K562 (cell line): Measurements from ENCODE around the gene IMMP2L. TPM values are rescaled to one million over a fixed set of nuclear protein-coding genes. Genes with fewer than 3 reads are reported as not detected.

Experiments used
- ATAC-seq: fragments of 200-7000 bp; cut with Tn5 transposase; 3 replicates; pipeline ENCODE4 v1.9.1; 2020; ENCODE audit warnings: moderate library complexity
- BruUV-seq: library from RNA; stranded (reverse); fragments of 400-500 nt; replicated peaks from 2 replicates; lab custom pipeline; 2021; lab: Mats Ljungman, UMichigan
- CTCF ChIA-PET: fragments of 300-600 bp; formaldehyde crosslinking; extraction: SDS; loops from one replicate; lab custom pipeline; 2021; ENCODE audit warnings: low intra/inter-chr PET ratio; lab: Yijun Ruan, JAX
- POLR2A ChIA-PET: fragments of 300-600, 350-650 bp; sonication (Branson Sonifier 250); formaldehyde crosslinking; extraction: SDS; loops from one replicate; lab custom pipeline; 2021; ENCODE audit warnings: antibody characterized with exemption, inconsistent platforms; lab: Yijun Ruan, JAX
- DNase-seq, 4 experiments: peaks; one replicate each; pipeline versions ENCODE4 v3.0.0 to v3.0.0-alpha.2; 2011 to 2018; ENCODE audit warnings: low spot score in 3 of 4, mixed read lengths in 3 of 4; ENCODE audit errors: extremely low read depth in 1 of 4
- FAIRE-seq: peaks from 2 replicates; lab custom pipeline; 2011; peaks lifted over from hg19 to GRCh38; lab: Jason Lieb, UNC
- H2AFZ ChIP-seq: 2 replicates; pipeline ENCODE4 v1.6.0; 2011; ENCODE audit warnings: low read depth, low read length, control low read depth, inconsistent platforms
- H3K27ac ChIP-seq: fragments of 200-600 bp; 3 replicates; pipeline ENCODE4 v1.8.0; 2011; ENCODE audit warnings: low read depth, mild to moderate bottlenecking, control low read depth, inconsistent platforms, low read length, moderate library complexity, mixed read lengths; ENCODE audit errors: extremely low read depth
- H3K27me3 ChIP-seq, 2 experiments: fragments of 300-600 bp in 1 of 2; 2 replicates in 1 of 2; 3 replicates in 1 of 2; pipeline versions ENCODE4 v1.6.0 to v1.8.0; 2011; ENCODE audit warnings: inconsistent platforms in 2 of 2, low read length in 2 of 2, mild to moderate bottlenecking in 1 of 2, mixed read lengths in 1 of 2, moderate library complexity in 1 of 2; ENCODE audit not compliant: control insufficient read depth in 2 of 2, insufficient read depth in 2 of 2
- H3K36me3 ChIP-seq: fragments of 300-600 bp; 3 replicates; pipeline ENCODE4 v1.8.0; 2011; ENCODE audit warnings: mild to moderate bottlenecking, low read length, inconsistent platforms; ENCODE audit not compliant: control insufficient read depth, insufficient read depth
- H3K4me1 ChIP-seq, 2 experiments: fragments of 200-600 bp in 1 of 2; replicated peaks in 1 of 2; 2 replicates in 1 of 2; 3 replicates in 1 of 2; pipeline versions ENCODE4 v1.5.1 to v1.8.0; 2011; ENCODE audit warnings: inconsistent platforms in 2 of 2, low read length in 2 of 2, mild to moderate bottlenecking in 1 of 2, mixed read lengths in 1 of 2, moderate library complexity in 1 of 2; ENCODE audit not compliant: control insufficient read depth in 2 of 2, insufficient read depth in 2 of 2
- H3K4me2 ChIP-seq: 2 replicates; pipeline ENCODE4 v1.6.1; 2011; ENCODE audit warnings: low read length, control low read depth, inconsistent platforms, mixed read lengths; ENCODE audit not compliant: insufficient read depth
- H3K4me3 ChIP-seq: fragments of 200-600 bp; sonication (generic), shearing (Covaris generic); 2 replicates; pipeline ENCODE4 v1.5.1; 2016; ENCODE audit warnings: control low read depth, inconsistent platforms
- H3K79me2 ChIP-seq: fragments of 200-600 bp; 3 replicates; pipeline ENCODE4 v1.8.0; 2011; ENCODE audit warnings: low read length, inconsistent platforms; ENCODE audit not compliant: control insufficient read depth, insufficient read depth
- H3K9ac ChIP-seq, 2 experiments: 2 replicates each; pipeline versions ENCODE4 v1.6.0 to v1.6.1; 2011; ENCODE audit warnings: low read depth in 2 of 2, low read length in 2 of 2, control low read depth in 1 of 2, inconsistent platforms in 1 of 2, mild to moderate bottlenecking in 1 of 2, mixed read lengths in 1 of 2; ENCODE audit not compliant: insufficient read depth in 1 of 2
- H3K9me1 ChIP-seq: one replicate; pipeline ENCODE4 v1.6.0; 2011; ENCODE audit warnings: inconsistent platforms, mild to moderate bottlenecking, low read length, moderate library complexity; ENCODE audit not compliant: control insufficient read depth, insufficient read depth
- H3K9me3 ChIP-seq: replicated peaks from 2 replicates; pipeline ENCODE4 v1.5.1; 2011; ENCODE audit warnings: low read depth, low read length, inconsistent platforms; ENCODE audit not compliant: control insufficient read depth, insufficient read depth
- H4K20me1 ChIP-seq: replicated peaks from 2 replicates; pipeline ENCODE4 v1.6.1; 2011; ENCODE audit warnings: low read length, inconsistent platforms, mixed read lengths; ENCODE audit not compliant: control insufficient read depth, insufficient read depth
- C11orf30 ChIP-seq: fragments of 450-650 bp; IDR thresholded peaks from 2 replicates; pipeline ENCODE4 v1.6.1; 2016; ENCODE audit warnings: low read depth, mild to moderate bottlenecking
- CCAR2 ChIP-seq: fragments of 200-400 bp; formaldehyde crosslinking; IDR thresholded peaks from 2 replicates; pipeline ENCODE4 v1.6.1; 2017; ENCODE audit warnings: mild to moderate bottlenecking, low read depth, low read length
- XRCC4 ChIP-seq: IDR thresholded peaks from one replicate; pipeline ENCODE4 v1.6.1; 2011; ENCODE audit not compliant: insufficient read depth, insufficient read length; ENCODE audit errors: extremely low read depth
- ZFP30 ChIP-seq: fragments of 250-450 bp; sonication (Bioruptor Pico); IDR thresholded peaks from 2 replicates; pipeline ENCODE4 v1.8.0; 2022; ENCODE audit warnings: moderate library complexity, mild to moderate bottlenecking, inconsistent platforms, borderline replicate concordance
- ZNF316 ChIP-seq: fragments of 450-650 bp; IDR thresholded peaks from 2 replicates; pipeline ENCODE4 v1.6.1; 2016
- WGBS: fragments of 100-300 bp; shearing (Covaris generic); methylation state at CpG from one replicate; pipeline ENCODE4 v1.1.6; 2016; ENCODE audit warnings: low coverage, mixed read lengths; ENCODE audit not compliant: insufficient coverage; ENCODE audit errors: missing lambda C conversion rate; 5-methylcytosine and 5-hydroxymethylcytosine counted together
- in situ Hi-C: fragments of 300-500 bp; cut with MboI; formaldehyde crosslinking; loops from 4 replicates; pipeline ENCODE4 v1.15.0; 2018; ENCODE audit warnings: inconsistent platforms, mixed read lengths
- intact Hi-C: fragments of 100-400 bp; cut with micrococcal nuclease; formaldehyde crosslinking; loops from 2 replicates; pipeline ENCODE4 v1.14.2; 2022
- polyA plus RNA-seq, 8 experiments: library from polyadenylated mRNA; depleted of rRNA in 4 of 8; stranded (reverse) in 5 of 8; unstranded in 3 of 8; fragments of >200 nt; fragmentation: Nextera tagmentation in 2 of 8; fragmentation: Illumina TruSeq in 1 of 8; extraction: Ambion mirVana in 2 of 8; extraction: Trizol in 1 of 8; gene quantifications; 2 replicates each; pipeline versions ENCODE4 v1.2.1 to v1.2.3, GENCODE V29; 2011 to 2014; ENCODE audit warnings: inconsistent platforms in 1 of 8, missing spikeins in 1 of 8
- total RNA-seq, 7 experiments: library from RNA; depleted of rRNA in 6 of 7; stranded (reverse); fragments of >200 nt in 6 of 7; fragmentation: Illumina TruSeq in 2 of 7; extraction: Trizol in 2 of 7; gene quantifications; 2 replicates each; pipeline versions ENCODE4 v1.2.1 to v1.2.3, GENCODE V29; 2011 to 2021; ENCODE audit warnings: low replicate concordance in 1 of 7
- TF ChIP-seq, protein P1 (sequence below): fragments of 450-650 bp; IDR thresholded peaks from 2 replicates; pipeline ENCODE4 v1.6.1; 2018; ENCODE audit not compliant: partially characterized antibody

Gene IMMP2L
- total and polyA plus RNA-seq, 9 of the 15 experiments (the other 6 are each of a cell fraction or from before 2014, with no cell fraction given), result 29.7 to 116 (median 53.0) TPM

DNA sequence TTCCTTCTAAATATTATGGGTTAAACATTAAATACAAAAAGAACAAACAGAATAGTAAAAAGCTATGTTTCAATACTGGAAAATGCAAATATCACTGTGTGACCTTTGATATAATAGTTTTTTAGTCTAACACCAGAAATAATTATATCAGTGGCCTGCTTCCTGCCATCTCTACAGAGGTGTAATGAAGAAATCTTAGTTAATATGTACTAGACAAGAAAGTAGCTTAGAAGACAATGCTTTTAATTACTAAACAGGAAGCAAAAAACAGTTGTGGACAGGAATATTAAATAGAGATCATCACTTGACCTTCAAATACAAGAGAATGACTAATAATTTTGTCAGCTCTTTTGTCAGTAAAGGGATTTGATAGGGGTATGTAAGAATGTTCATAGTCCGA is 518.7 kb downstream of the IMMP2L start (continued):
- TF ChIP-seq, protein P1, sequence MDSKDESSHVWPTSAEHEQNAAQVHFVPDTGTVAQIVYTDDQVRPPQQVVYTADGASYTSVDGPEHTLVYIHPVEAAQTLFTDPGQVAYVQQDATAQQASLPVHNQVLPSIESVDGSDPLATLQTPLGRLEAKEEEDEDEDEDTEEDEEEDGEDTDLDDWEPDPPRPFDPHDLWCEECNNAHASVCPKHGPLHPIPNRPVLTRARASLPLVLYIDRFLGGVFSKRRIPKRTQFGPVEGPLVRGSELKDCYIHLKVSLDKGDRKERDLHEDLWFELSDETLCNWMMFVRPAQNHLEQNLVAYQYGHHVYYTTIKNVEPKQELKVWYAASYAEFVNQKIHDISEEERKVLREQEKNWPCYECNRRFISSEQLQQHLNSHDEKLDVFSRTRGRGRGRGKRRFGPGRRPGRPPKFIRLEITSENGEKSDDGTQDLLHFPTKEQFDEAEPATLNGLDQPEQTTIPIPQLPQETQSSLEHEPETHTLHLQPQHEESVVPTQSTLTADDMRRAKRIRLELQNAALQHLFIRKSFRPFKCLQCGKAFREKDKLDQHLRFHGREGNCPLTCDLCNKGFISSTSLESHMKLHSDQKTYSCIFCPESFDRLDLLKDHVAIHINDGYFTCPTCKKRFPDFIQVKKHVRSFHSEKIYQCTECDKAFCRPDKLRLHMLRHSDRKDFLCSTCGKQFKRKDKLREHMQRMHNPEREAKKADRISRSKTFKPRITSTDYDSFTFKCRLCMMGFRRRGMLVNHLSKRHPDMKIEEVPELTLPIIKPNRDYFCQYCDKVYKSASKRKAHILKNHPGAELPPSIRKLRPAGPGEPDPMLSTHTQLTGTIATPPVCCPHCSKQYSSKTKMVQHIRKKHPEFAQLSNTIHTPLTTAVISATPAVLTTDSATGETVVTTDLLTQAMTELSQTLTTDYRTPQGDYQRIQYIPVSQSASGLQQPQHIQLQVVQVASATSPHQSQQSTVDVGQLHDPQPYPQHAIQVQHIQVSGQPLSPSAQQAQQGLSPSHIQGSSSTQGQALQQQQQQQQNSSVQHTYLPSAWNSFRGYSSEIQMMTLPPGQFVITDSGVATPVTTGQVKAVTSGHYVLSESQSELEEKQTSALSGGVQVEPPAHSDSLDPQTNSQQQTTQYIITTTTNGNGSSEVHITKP, result no peak
- TF ChIP-seq XRCC4, result no peak

DNA sequence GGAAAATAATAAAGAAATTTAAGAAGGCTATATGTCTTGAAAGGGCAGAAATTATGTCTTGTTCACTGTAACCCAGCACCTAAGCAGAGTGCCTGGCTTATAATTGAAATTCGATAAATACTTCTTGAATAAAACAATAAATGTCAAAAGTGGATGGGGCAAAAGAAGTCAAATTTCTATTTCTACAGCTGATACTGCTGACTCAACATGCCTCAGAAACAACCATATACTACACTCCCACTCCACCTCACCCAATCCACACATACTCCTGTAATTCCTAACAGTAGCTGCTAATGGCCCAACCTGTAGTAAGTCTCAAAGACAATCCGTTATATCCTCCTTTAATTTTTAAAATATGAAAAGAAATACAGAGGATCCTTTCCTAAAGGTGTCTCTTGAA is 519.5 kb downstream of the IMMP2L start:
- ChIA-PET CTCF (no interaction called here), POLR2A (no interaction called here)
- Histone ChIP-seq H3K79me2 (no peaks in the 10 kb centered on the region), H3K9me3 (no peaks in the 10 kb centered on the region), H3K36me3 (no peaks in the 10 kb centered on the region), H3K4me3 (no peak overlapping the region), H3K9me1 (no peaks in the 10 kb centered on the region), H3K27ac (no peak overlapping the region), H3K9ac (no peak overlapping the region), H4K20me1 (no peaks in the 10 kb centered on the region), H3K4me1 (no peaks in the 10 kb centered on the region), H2AFZ (no peak overlapping the region), H3K4me2 (no peak overlapping the region), H3K27me3 (no peaks in the 10 kb centered on the region)
- WGBS, result 26% methylated on average over 2 of the region's 2 CpGs
- no peak for TF ChIP-seq ZFP30 (CRISPR knock-in tag)
- TF ChIP-seq ZNF316, result peak; percentile 69
- no peak for TF ChIP-seq CCAR2
- peak; percentile 56; the same call in 1 of the 2 replicates for TF ChIP-seq C11orf30
- intact Hi-C loops, result no loop called here
- FAIRE-seq, result no peak
- DNase-seq, result no peak
- ATAC-seq, result no peak
- BruUV-seq, result no TSS peak
- in situ Hi-C loops, result no loop called here
